ENCODE measurements around the gene OPRM1.
"Not testable (repeated sequence)": the region's sequence is repeated elsewhere in the genome, so short reads cannot be mapped to it uniquely, and the experiment has no call there.

The OPRM1 gene

GRCh38 chr6:154209555-154209954, 170.5 kb downstream of the OPRM1 start:
- DNase-seq, result no peak

- DNase-seq, result no peak
Observed at GRCh38 chr6:154210678-154211077, 171.6 kb downstream of the OPRM1 start.

GRCh38 chr6:154213782-154214181, 174.7 kb downstream of the OPRM1 start:
- DNase-seq, result no peak

GRCh38 chr6:154218301-154218700, 179.3 kb downstream of the OPRM1 start:
- no peak for DNase-seq

GRCh38 chr6:154218787-154219186, 179.7 kb downstream of the OPRM1 start:
- no peak for DNase-seq

GRCh38 chr6:154219250-154219649, 180.2 kb downstream of the OPRM1 start:
- no peak for DNase-seq

GRCh38 chr6:154222716-154223115, 183.7 kb downstream of the OPRM1 start:
- no peak for DNase-seq

- DNase-seq, result no peak
Observed at GRCh38 chr6:154223296-154223695, 184.3 kb downstream of the OPRM1 start.

GRCh38 chr6:154226461-154226860, 187.4 kb downstream of the OPRM1 start:
- no peak for DNase-seq

- DNase-seq, result no peak
Observed at GRCh38 chr6:154227862-154228520, 189.0 kb downstream of the OPRM1 start.

GRCh38 chr6:154228521-154228905, 189.5 kb downstream of the OPRM1 start:
- no peak for DNase-seq

- no peak for DNase-seq
Observed at GRCh38 chr6:154229786-154230185, 190.7 kb downstream of the OPRM1 start.

- no peak for DNase-seq
Observed at GRCh38 chr6:154230393-154230792, 191.4 kb downstream of the OPRM1 start.

- no peak for DNase-seq
Observed at GRCh38 chr6:154230910-154231595, 192.0 kb downstream of the OPRM1 start.

- no peak for DNase-seq
Observed at GRCh38 chr6:154232013-154232910, 193.2 kb downstream of the OPRM1 start.

GRCh38 chr6:154233383-154233782, 194.3 kb downstream of the OPRM1 start:
- DNase-seq, result no peak

- DNase-seq, result no peak
Observed at GRCh38 chr6:154234019-154234772, 195.2 kb downstream of the OPRM1 start.

GRCh38 chr6:154236646-154237301, 197.7 kb downstream of the OPRM1 start:
- no peak for DNase-seq

GRCh38 chr6:154238831-154239230, 199.8 kb downstream of the OPRM1 start:
- no peak for DNase-seq

- DNase-seq, result no peak
Observed at GRCh38 chr6:154239392-154239791, 200.4 kb downstream of the OPRM1 start.

- DNase-seq, result not testable (repeated sequence)
Observed at GRCh38 chr6:154241061-154241460, 202.0 kb downstream of the OPRM1 start.

- no peak for DNase-seq
Observed at GRCh38 chr6:154241581-154241980, 202.5 kb downstream of the OPRM1 start.
